Subcutaneous abdominal adipose tissue (tissue), 5 donors: ENCODE data around the gene COL4A2.

Experiments used
- H3K27ac ChIP-seq: one replicate; pipeline ENCODE4 v1.7.0; 2013; ENCODE audit warnings: low read depth, mild to moderate bottlenecking, inconsistent platforms, low read length, moderate library complexity
- H3K27me3 ChIP-seq, 5 donors: one replicate each; pipeline ENCODE4 v1.7.0; 2013; ENCODE audit warnings: low read length in 5 of 5, inconsistent platforms in 1 of 5; ENCODE audit not compliant: control insufficient read depth in 5 of 5, insufficient read depth in 4 of 5
- H3K36me3 ChIP-seq, 5 donors: one replicate each; pipeline ENCODE4 v1.7.0; 2013; ENCODE audit warnings: low read length in 5 of 5; ENCODE audit not compliant: control insufficient read depth in 5 of 5, insufficient read depth in 5 of 5
- H3K4me1 ChIP-seq, 5 donors: one replicate each; pipeline ENCODE4 v1.7.0; 2013; ENCODE audit warnings: low read length in 5 of 5, mild to moderate bottlenecking in 3 of 5, moderate library complexity in 1 of 5; ENCODE audit not compliant: control insufficient read depth in 5 of 5, insufficient read depth in 5 of 5
- H3K4me3 ChIP-seq, 5 donors: one replicate each; pipeline ENCODE4 v1.7.0; 2013; ENCODE audit warnings: low read length in 5 of 5, low read depth in 1 of 5
- H3K9ac ChIP-seq, 5 donors: one replicate each; pipeline ENCODE4 v1.7.0; 2013; ENCODE audit warnings: low read length in 5 of 5, mild to moderate bottlenecking in 4 of 5, moderate library complexity in 3 of 5
- H3K9me3 ChIP-seq, 5 donors: one replicate each; pipeline ENCODE4 v1.7.0; 2013; ENCODE audit warnings: low read length in 5 of 5; ENCODE audit not compliant: control insufficient read depth in 5 of 5
- donor health status: healthy.
- donor health status: healthy.
- donor health status: healthy.
- donor health status: healthy.
- donor health status: healthy.

Gene COL4A2

DNA sequence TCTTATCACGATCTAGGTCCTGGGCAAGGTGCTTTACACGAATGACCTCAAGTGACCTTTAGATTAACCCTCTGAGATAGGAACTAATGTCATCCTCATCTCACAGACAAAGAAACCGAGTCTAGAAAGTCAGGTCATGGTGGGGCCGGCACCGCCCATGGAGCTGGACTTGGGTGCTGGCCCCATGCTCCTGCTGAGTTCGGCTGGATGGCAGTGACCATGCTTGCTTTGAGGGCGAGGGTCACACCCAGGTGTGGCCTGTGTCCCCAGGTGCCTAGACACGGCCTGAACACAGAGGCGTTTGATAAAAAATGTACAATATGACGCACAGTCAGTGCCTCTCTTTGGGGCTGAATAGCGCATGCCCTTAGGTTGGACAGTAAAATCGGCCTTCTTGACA, 26.8 kb downstream of the COL4A2 start:
- no peak overlapping the region for H3K4me3 ChIP-seq
- no peak overlapping the region for H3K9ac ChIP-seq
- no peaks in the 10 kb centered on the region for H3K9me3 ChIP-seq
- peaks cover 3 to 47% (median 31%) of the 10 kb centered on the region in 5 donors for H3K36me3 ChIP-seq
- H3K4me1 ChIP-seq: peaks cover 4 to 54% (median 52%) of the 10 kb centered on the region in 5 donors
- peak overlapping the region; percentile 90 for H3K27ac ChIP-seq
- H3K27me3 ChIP-seq: no peaks in the 10 kb centered on the region

DNA sequence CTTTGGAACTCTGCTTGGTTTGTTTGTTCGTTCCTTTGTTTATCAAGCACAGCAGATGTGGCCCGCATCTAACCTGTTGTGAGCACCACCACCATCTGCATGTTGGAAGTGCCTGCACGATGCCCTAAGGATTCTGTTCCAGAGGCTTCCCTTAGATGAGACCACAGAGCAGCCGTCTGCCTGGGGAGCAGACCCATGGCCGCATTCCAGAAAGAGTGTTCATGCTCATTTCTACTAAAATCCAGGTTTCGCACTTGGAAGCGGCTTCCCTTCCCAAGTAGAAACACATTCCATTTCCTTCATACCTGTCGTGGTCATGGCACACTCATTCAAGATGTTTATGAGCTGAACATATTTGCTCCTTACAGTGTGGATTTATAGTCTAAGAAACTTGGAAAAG, 27.2 kb downstream of the COL4A2 start:
- Histone ChIP-seq H3K9me3 (no peaks in the 10 kb centered on the region), H3K9ac (no peak overlapping the region), H3K27me3 (no peaks in the 10 kb centered on the region), H3K36me3 (peaks cover 3 to 44% (median 30%) of the 10 kb centered on the region in 5 donors), H3K4me3 (no peak overlapping the region), H3K27ac (peak overlapping the region; percentile 90), H3K4me1 (peaks cover 6 to 56% (median 54%) of the 10 kb centered on the region in 5 donors)

DNA sequence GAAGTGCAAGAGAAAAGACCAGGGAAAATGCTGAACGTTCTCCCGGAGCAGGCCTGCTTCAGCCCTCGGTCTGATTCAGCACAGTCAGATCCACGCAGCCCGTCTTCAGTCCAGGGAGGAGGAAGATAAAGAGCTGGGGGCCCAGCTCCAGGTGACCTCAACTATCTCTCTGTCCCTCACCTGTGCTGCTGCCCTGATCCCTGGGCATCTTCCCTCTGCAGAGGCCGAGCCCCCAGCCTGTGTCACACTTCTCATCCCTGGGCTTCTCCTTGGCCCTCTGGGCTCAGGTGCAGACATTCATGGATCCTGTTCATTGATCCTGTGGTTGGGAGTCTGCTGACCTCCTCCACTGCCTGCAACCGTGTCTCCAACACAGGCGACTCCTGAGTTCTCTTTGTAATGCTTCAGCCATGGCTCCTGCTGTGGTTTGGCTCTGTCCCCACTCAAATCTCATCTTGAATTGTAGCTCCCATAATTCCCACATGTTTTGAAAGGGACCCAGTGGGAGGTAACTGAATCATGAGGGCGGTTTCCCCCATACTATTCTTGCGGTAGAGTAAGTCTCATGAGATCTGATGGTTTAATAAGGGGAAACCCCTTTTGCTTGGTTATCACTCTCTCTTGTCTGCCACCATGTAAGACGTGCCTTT, 27.9 kb downstream of the COL4A2 start:
- Histone ChIP-seq H3K9me3 (no peaks in the 10 kb centered on the region), H3K4me1 (peaks cover 9 to 56% (median 54%) of the 10 kb centered on the region in 5 donors), H3K9ac (no peak overlapping the region), H3K4me3 (no peak overlapping the region), H3K27me3 (no peaks in the 10 kb centered on the region), H3K27ac (peak overlapping the region; percentile 90), H3K36me3 (peaks cover 2 to 37% (median 24%) of the 10 kb centered on the region in 5 donors)

DNA sequence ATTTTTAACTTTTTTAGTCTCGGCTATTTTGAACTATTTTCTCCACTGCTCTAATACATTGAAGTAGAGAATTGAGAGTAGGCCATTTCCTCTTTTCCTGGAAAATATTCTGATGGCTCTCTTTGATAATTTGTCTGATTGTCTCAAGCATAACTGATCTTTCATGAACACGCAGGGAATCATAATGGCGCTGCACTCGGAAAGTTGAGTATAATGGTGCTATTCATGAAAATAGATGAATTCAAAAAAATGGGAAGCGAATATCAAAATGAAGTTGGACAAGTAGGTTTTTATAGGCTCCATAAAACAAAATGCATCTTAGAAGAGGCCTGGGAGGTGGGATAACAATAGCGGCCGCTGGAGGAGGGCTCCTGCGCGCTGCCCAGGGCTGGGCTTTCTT, 29.0 kb downstream of the COL4A2 start:
- Histone ChIP-seq H3K4me3 (no peak overlapping the region), H3K27ac (peak overlapping the region; percentile 90)

DNA sequence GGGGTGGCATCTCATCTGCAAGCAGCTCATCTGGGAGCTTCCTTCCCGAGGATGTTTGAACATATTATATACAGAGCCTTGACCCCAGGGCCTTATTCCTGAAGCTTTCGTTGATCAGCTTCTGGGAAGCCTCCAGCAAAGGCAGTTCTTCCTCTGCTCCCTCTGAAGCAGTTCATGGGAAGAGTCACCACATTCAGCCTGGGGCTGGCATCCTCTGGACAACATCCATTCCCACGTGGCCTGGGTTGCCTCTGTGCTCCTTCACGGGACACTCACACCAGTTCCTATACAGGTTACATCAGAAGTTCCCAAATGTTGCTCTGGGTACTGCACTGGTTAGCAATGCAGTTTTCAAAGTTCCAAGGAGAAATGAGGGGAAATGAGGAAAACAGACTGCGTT, 29.6 kb downstream of the COL4A2 start:
- Histone ChIP-seq H3K4me1 (peaks cover 14 to 61% (median 56%) of the 10 kb centered on the region in 5 donors), H3K4me3 (no peak overlapping the region), H3K9me3 (no peaks in the 10 kb centered on the region), H3K36me3 (peaks cover 0 to 32% (median 21%) of the 10 kb centered on the region in 5 donors), H3K9ac (no peak overlapping the region), H3K27ac (peak overlapping the region; percentile 90), H3K27me3 (no peaks in the 10 kb centered on the region)

More for the DNA sequence above, 29.0 kb downstream of the COL4A2 start:
- no peaks in the 10 kb centered on the region for H3K9me3 ChIP-seq
- H3K9ac ChIP-seq: no peak overlapping the region
- H3K4me1 ChIP-seq: peaks cover 11 to 59% (median 54%) of the 10 kb centered on the region in 5 donors
- no peaks in the 10 kb centered on the region for H3K27me3 ChIP-seq
- peaks cover 0 to 35% (median 22%) of the 10 kb centered on the region in 5 donors for H3K36me3 ChIP-seq

DNA sequence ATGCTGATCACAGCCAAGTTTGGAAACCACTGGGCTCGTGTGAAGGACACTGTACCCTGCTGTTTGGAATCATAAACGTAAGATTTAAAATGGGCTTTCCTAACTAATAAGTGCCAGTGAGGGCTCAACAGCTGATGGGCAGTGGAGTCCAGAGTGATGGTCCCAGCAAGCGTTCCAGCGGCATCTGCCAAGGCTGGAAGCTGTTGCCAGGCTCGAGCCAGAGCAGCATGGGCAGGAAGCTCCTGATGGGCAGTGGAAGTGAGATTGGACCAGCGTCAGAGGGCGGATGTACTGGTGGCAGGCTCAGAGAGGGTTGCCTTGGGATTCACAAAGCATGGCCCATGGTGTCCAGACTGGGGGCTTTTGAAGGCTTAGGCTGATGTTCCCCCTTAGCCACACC, 30.2 kb downstream of the COL4A2 start:
- Histone ChIP-seq H3K9ac (peak overlapping the region in 2 of 5 donors; percentile 17 to 58), H3K4me1 (peaks cover 14 to 67% (median 60%) of the 10 kb centered on the region in 5 donors), H3K9me3 (no peaks in the 10 kb centered on the region), H3K36me3 (peaks cover 0 to 32% (median 21%) of the 10 kb centered on the region in 5 donors), H3K4me3 (peak overlapping the region in 1 of 5 donors; percentile 2), H3K27me3 (no peaks in the 10 kb centered on the region), H3K27ac (peak overlapping the region; percentile 90)

DNA sequence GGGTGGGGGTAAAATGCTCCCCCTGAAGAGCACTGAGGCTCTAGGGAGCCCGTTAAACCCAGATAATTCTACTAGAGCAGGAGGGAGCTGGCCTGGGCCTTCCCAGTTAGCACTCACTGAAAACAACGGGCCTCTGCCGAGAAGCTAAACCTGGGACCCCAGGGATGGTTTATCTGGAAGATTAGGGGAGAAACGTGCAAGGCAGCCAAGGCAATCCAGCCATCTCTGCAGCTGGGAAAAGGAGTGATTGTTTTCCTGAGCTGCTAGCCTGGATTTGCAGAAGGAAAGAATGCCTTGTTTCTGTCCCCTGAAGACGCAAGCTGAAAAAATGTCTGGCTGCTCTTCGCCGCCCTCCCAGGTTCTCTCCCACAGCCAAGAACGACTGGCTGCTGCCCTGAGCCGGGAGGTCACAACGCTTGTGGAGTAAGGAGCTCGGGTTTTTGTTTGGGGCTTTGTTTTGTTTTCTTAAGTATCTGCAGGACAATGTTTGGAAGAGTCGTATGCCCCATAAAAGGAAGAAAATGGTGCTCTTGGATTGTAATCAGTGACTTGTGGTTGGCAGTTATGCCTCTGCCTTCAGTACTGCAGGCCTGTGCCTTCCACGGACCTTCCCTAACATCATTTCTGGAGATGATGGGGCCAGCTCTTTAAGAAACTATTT, 31.5 kb downstream of the COL4A2 start:
- Histone ChIP-seq H3K4me1 (peaks cover 14 to 78% (median 64%) of the 10 kb centered on the region in 5 donors), H3K27me3 (no peaks in the 10 kb centered on the region), H3K36me3 (peaks cover 0 to 25% (median 9%) of the 10 kb centered on the region in 5 donors), H3K27ac (peak overlapping the region; percentile 90), H3K4me3 (no peak overlapping the region), H3K9me3 (no peaks in the 10 kb centered on the region), H3K9ac (peak overlapping the region in 2 of 5 donors; percentile 26 to 43)

DNA sequence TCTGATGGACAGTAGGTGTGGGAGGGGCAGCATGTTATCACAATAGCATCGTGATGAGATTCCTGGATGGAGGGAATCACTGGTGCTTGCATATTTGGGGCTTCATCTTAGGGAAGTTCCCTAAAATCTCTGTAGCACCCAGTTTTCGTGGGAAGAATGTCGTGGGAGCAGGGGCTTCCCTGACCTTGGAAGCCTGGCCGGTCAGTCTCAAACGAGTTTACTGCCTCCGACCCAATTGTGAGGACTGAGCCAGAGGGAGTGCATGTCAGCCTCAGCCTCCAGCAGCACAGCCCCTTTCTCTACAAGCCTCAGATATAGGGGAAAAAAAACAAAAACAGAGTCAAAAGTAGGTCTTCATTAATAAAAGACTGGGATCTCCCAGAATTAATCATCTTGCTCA, 32.2 kb downstream of the COL4A2 start:
- H3K27me3 ChIP-seq: no peaks in the 10 kb centered on the region
- no peaks in the 10 kb centered on the region for H3K9me3 ChIP-seq
- H3K9ac ChIP-seq: no peak overlapping the region
- peaks cover 14 to 76% (median 64%) of the 10 kb centered on the region in 5 donors for H3K4me1 ChIP-seq
- H3K27ac ChIP-seq: peak overlapping the region; percentile 90
- no peak overlapping the region for H3K4me3 ChIP-seq
- peaks cover 0 to 19% (median 3%) of the 10 kb centered on the region in 5 donors for H3K36me3 ChIP-seq

DNA sequence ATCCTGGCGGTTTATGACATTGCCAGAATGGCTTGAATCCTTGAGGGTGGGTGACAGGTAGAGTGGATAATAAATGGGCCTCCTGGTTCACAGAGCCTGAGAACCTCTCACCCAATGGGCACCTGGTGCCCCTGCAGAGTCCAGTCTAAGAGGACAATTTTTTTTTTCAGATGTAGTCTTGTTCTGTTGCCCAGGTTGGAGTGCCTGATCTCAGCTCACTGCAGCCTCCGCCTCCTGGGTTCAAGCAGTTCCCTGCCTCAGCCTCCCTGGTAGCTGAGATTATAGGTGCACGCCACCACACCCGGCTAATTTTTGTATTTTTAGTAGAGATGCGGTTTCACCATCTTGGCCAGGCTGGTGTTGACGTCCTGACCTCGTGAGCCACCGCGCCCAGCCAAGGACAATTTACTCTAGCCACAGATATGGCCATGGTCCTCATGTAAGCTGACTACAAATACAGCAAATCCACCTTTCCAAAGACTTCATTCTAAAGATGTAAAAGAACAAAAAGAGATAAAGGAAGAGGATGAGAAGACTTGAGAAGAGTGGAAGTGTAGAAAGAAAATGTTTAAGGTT, 33.0 kb downstream of the COL4A2 start:
- Histone ChIP-seq H3K27me3 (no peaks in the 10 kb centered on the region), H3K4me3 (peak overlapping the region in 1 of 5 donors; percentile 52), H3K36me3 (peaks cover 0 to 11% (median 2%) of the 10 kb centered on the region in 5 donors), H3K4me1 (peaks cover 16 to 75% (median 63%) of the 10 kb centered on the region in 5 donors), H3K9me3 (no peaks in the 10 kb centered on the region), H3K9ac (peak overlapping the region; percentile 3 to 57 (median 40)), H3K27ac (peak overlapping the region; percentile 90)
